ENCODE results near the gene SBK1. TPM values are rescaled to one million over a fixed set of nuclear protein-coding genes. Genes with fewer than 3 reads are reported as not detected.
"Not testable (repeated sequence)": the region's sequence is repeated elsewhere in the genome, so short reads cannot be mapped to it uniquely, and the experiment has no call there.

SBK1 gene
- polyA plus RNA-seq: 10 to 100 TPM in 1 of 3 donors, 1 to 10 TPM in 2; 5.1 to 14.2 (median 5.1) TPM

GRCh38 chr16:28291651-28292626, at the start of gene SBK1:
SBK1 (plus strand) TSS chr16:28292525; CDS start chr16:28317392, 24,867 bp downstream.
- peak; percentile 85 to 90 (median 90) for DNase-seq
- Mint-ChIP-seq H3K36me3 (peaks cover 5 to 7% (median 5%) of the 10 kb centered on the region in 3 donors), H3K4me3 (peak within 1 kb of the TSS; percentile 94 to 97 (median 95)), H3K9me3 (no peaks in the 10 kb centered on the region), H3K27ac (peak within 1 kb of the TSS; percentile 89 to 95 (median 92)), H3K4me1 (peaks cover 75 to 77% of the 10 kb centered on the region in 2 donors), H3K27me3 (ENCODE audit: low read depth in 3 of 3) (peaks cover 4 to 8% (median 4%) of the 10 kb centered on the region in 3 donors)

GRCh38 chr16:28249483-28249882, 42.8 kb upstream of the SBK1 start:
- H3K4me1 Mint-ChIP-seq; H3K27ac Mint-ChIP-seq; H3K4me3 Mint-ChIP-seq; H3K27me3 Mint-ChIP-seq (ENCODE audit: low read depth in 3 of 3); DNase-seq; H3K36me3 Mint-ChIP-seq; H3K9me3 Mint-ChIP-seq: not testable (repeated sequence)

GRCh38 chr16:28250999-28251398, 41.3 kb upstream of the SBK1 start:
- Mint-ChIP-seq H3K4me3 (no peak overlapping the region), H3K36me3 (no peaks in the 10 kb centered on the region), H3K27ac (no peak overlapping the region), H3K9me3 (peaks cover 0 to 7% (median 0%) of the 10 kb centered on the region in 6 donors), H3K4me1 (no peaks in the 10 kb centered on the region), H3K27me3 (ENCODE audit: low read depth in 3 of 3) (peaks cover 0 to 7% (median 3%) of the 10 kb centered on the region in 3 donors)
- DNase-seq: no peak

- peaks cover 0 to 7% (median 0%) of the 10 kb centered on the region in 6 donors for H3K9me3 Mint-ChIP-seq
Measured at GRCh38 chr16:28254158-28254557, 38.2 kb upstream of the SBK1 start.

GRCh38 chr16:28255838-28256237, 36.5 kb upstream of the SBK1 start:
- peaks cover 9 to 16% of the 10 kb centered on the region in 2 donors for H3K4me1 Mint-ChIP-seq
- H3K36me3 Mint-ChIP-seq: no peaks in the 10 kb centered on the region
- H3K9me3 Mint-ChIP-seq: peaks cover 0 to 7% (median 0%) of the 10 kb centered on the region in 6 donors
- H3K27me3 Mint-ChIP-seq (ENCODE audit: low read depth in 3 of 3): peaks cover 5 to 6% (median 6%) of the 10 kb centered on the region in 3 donors
- H3K4me3 Mint-ChIP-seq: no peak overlapping the region
- no peak overlapping the region for H3K27ac Mint-ChIP-seq
- no peak for DNase-seq

More at GRCh38 chr16:28254158-28254557, 38.2 kb upstream of the SBK1 start:
- no peak for DNase-seq
- H3K4me1 Mint-ChIP-seq: no peaks in the 10 kb centered on the region
- no peak overlapping the region for H3K4me3 Mint-ChIP-seq
- peaks cover 0 to 7% (median 0%) of the 10 kb centered on the region in 3 donors for H3K27me3 Mint-ChIP-seq (ENCODE audit: low read depth in 3 of 3)
- H3K27ac Mint-ChIP-seq: no peak overlapping the region
- no peaks in the 10 kb centered on the region for H3K36me3 Mint-ChIP-seq

GRCh38 chr16:28257256-28257655, 35.1 kb upstream of the SBK1 start:
- H3K9me3 Mint-ChIP-seq: peaks cover 0 to 7% (median 0%) of the 10 kb centered on the region in 6 donors
- H3K36me3 Mint-ChIP-seq: no peaks in the 10 kb centered on the region
- H3K4me1 Mint-ChIP-seq: peaks cover 9 to 19% of the 10 kb centered on the region in 2 donors
- H3K27me3 Mint-ChIP-seq (ENCODE audit: low read depth in 3 of 3): peaks cover 3 to 9% (median 5%) of the 10 kb centered on the region in 3 donors
- peak overlapping the region in 1 of 6 donors; percentile 61 for H3K27ac Mint-ChIP-seq
- H3K4me3 Mint-ChIP-seq: no peak overlapping the region
- no peak for DNase-seq

- Mint-ChIP-seq H3K9me3 (no peaks in the 10 kb centered on the region), H3K27ac (no peak overlapping the region), H3K4me3 (no peak overlapping the region), H3K36me3 (peaks cover 0 to 3% (median 0%) of the 10 kb centered on the region in 3 donors), H3K4me1 (peaks cover 9 to 19% of the 10 kb centered on the region in 2 donors), H3K27me3 (ENCODE audit: low read depth in 3 of 3) (peaks cover 3 to 9% (median 5%) of the 10 kb centered on the region in 3 donors)
- DNase-seq: no peak
Measured at GRCh38 chr16:28258567-28258966, 33.8 kb upstream of the SBK1 start.

GRCh38 chr16:28259091-28259780, 33.1 kb upstream of the SBK1 start:
- Mint-ChIP-seq H3K27ac (peak overlapping the region in 3 of 6 donors; percentile 28 to 49 (median 42)), H3K4me3 (peak overlapping the region in 4 of 5 donors; percentile 25 to 65 (median 46)), H3K9me3 (no peaks in the 10 kb centered on the region), H3K27me3 (ENCODE audit: low read depth in 3 of 3) (peaks cover 3 to 9% (median 9%) of the 10 kb centered on the region in 3 donors), H3K4me1 (peaks cover 9 to 19% of the 10 kb centered on the region in 2 donors), H3K36me3 (peaks cover 0 to 4% (median 0%) of the 10 kb centered on the region in 3 donors)
- peak in 2 of 3 donors; percentile 8 to 17 for DNase-seq

- peak overlapping the region in 4 of 5 donors; percentile 25 to 65 (median 46) for H3K4me3 Mint-ChIP-seq
- peaks cover 9 to 19% of the 10 kb centered on the region in 2 donors for H3K4me1 Mint-ChIP-seq
- no peaks in the 10 kb centered on the region for H3K9me3 Mint-ChIP-seq
- peaks cover 5 to 13% (median 10%) of the 10 kb centered on the region in 3 donors for H3K27me3 Mint-ChIP-seq (ENCODE audit: low read depth in 3 of 3)
- peak overlapping the region in 3 of 6 donors; percentile 28 to 60 (median 49) for H3K27ac Mint-ChIP-seq
- DNase-seq: no peak
- H3K36me3 Mint-ChIP-seq: peaks cover 0 to 4% (median 0%) of the 10 kb centered on the region in 3 donors
Measured at GRCh38 chr16:28259781-28260150, 32.6 kb upstream of the SBK1 start.

GRCh38 chr16:28260193-28260592, 32.1 kb upstream of the SBK1 start:
- Mint-ChIP-seq H3K4me1 (peaks cover 9 to 19% of the 10 kb centered on the region in 2 donors), H3K27ac (peak overlapping the region in 2 of 6 donors; percentile 49 to 60), H3K9me3 (no peaks in the 10 kb centered on the region), H3K36me3 (peaks cover 0 to 4% (median 0%) of the 10 kb centered on the region in 3 donors), H3K27me3 (ENCODE audit: low read depth in 3 of 3) (peaks cover 5 to 13% (median 11%) of the 10 kb centered on the region in 3 donors), H3K4me3 (peak overlapping the region in 2 of 5 donors; percentile 27 to 65)
- no peak for DNase-seq

- DNase-seq: no peak
- no peak overlapping the region for H3K27ac Mint-ChIP-seq
- H3K4me1 Mint-ChIP-seq: peaks cover 9 to 19% of the 10 kb centered on the region in 2 donors
- H3K27me3 Mint-ChIP-seq (ENCODE audit: low read depth in 3 of 3): peaks cover 2 to 13% (median 11%) of the 10 kb centered on the region in 3 donors
- H3K36me3 Mint-ChIP-seq: peaks cover 0 to 4% (median 0%) of the 10 kb centered on the region in 3 donors
- no peaks in the 10 kb centered on the region for H3K9me3 Mint-ChIP-seq
- peak overlapping the region in 1 of 5 donors; percentile 21 for H3K4me3 Mint-ChIP-seq
Measured at GRCh38 chr16:28261942-28262341, 30.4 kb upstream of the SBK1 start.

- peaks cover 0 to 4% (median 0%) of the 10 kb centered on the region in 3 donors for H3K36me3 Mint-ChIP-seq
- peaks cover 9 to 19% of the 10 kb centered on the region in 2 donors for H3K4me1 Mint-ChIP-seq
- H3K4me3 Mint-ChIP-seq: no peak overlapping the region
- peaks cover 2 to 13% (median 11%) of the 10 kb centered on the region in 3 donors for H3K27me3 Mint-ChIP-seq (ENCODE audit: low read depth in 3 of 3)
- no peak overlapping the region for H3K27ac Mint-ChIP-seq
- DNase-seq: no peak
- no peaks in the 10 kb centered on the region for H3K9me3 Mint-ChIP-seq
Measured at GRCh38 chr16:28263305-28263704, 29.0 kb upstream of the SBK1 start.

- Mint-ChIP-seq H3K27me3 (ENCODE audit: low read depth in 3 of 3) (peaks cover 2 to 12% (median 11%) of the 10 kb centered on the region in 3 donors), H3K27ac (peak overlapping the region in 1 of 6 donors; percentile 19), H3K4me1 (peaks cover 6 to 14% of the 10 kb centered on the region in 2 donors), H3K9me3 (no peaks in the 10 kb centered on the region), H3K36me3 (peaks cover 0 to 4% (median 0%) of the 10 kb centered on the region in 3 donors), H3K4me3 (no peak overlapping the region)
- no peak for DNase-seq
Measured at GRCh38 chr16:28264656-28265055, 27.7 kb upstream of the SBK1 start.

Measured in immature natural killer cell (primary cell).